ENCODE data around the gene SCGB1A1. TPM values are rescaled to one million over a fixed set of nuclear protein-coding genes. Genes with fewer than 3 reads are reported as not detected.

SCGB1A1 gene, protein sequence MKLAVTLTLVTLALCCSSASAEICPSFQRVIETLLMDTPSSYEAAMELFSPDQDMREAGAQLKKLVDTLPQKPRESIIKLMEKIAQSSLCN
- total RNA-seq, result not detected in 2 replicates

DNA sequence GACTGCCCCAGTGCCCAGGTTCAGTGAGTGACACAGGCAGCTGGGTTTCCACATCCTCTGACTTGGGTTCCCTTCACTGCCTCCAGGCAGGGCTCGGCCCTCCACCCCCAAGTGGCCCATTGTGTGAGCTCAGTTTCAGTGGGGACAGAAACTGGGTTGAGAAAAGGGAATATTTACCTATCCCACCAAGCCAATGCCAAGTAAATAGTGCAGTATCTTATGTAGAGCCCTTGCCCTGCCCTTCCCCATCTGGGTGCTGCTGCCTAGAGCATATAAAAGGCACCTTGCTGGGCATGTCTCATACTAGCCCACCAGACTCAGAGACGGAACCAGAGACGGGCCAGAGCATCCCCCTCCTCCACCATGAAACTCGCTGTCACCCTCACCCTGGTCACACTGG lies at the start of gene SCGB1A1:
SCGB1A1 (plus strand) TSS at position 301 of the 400 bp plus-strand sequence; CDS start at position 364, 63 bp downstream.

Other genes with a start within 250 kb of the SCGB1A1 start
- gene SCGB1D1, start 228.8 kb upstream of the SCGB1A1 start, total RNA-seq, result not detected in 2 replicates
- gene SCGB2A1, start 210.4 kb upstream of the SCGB1A1 start, total RNA-seq, result not detected in 2 replicates
- gene SCGB1D2, start 176.8 kb upstream of the SCGB1A1 start, total RNA-seq, result not detected in 2 replicates
- gene SCGB2A2, start 148.9 kb upstream of the SCGB1A1 start, total RNA-seq, result not detected in 2 replicates
- gene SCGB1D4, start 120.0 kb upstream of the SCGB1A1 start, total RNA-seq, result not detected in 2 replicates
- 1.8 TPM in 1 of 2 replicates, not detected in the other for gene ASRGL1, start 81.6 kb upstream of the SCGB1A1 start, total RNA-seq
- 242 and 261 TPM in 2 replicates for gene AHNAK, start 127.8 kb downstream of the SCGB1A1 start, total RNA-seq
- gene EEF1G, start 154.9 kb downstream of the SCGB1A1 start, total RNA-seq, result 2,450 and 2,872 TPM in 2 replicates
- 9.2 and 13.4 TPM in 2 replicates for gene TUT1, start 172.5 kb downstream of the SCGB1A1 start, total RNA-seq
- gene MTA2, start 182.8 kb downstream of the SCGB1A1 start, total RNA-seq, result 72.1 and 101 TPM in 2 replicates
- gene EML3, start 193.7 kb downstream of the SCGB1A1 start, total RNA-seq, result 25.9 and 34.3 TPM in 2 replicates
- gene ROM1, start 194.2 kb downstream of the SCGB1A1 start, total RNA-seq, result 2.7 and 11.6 TPM in 2 replicates
- 48.7 and 55.3 TPM in 2 replicates for gene B3GAT3, start 203.0 kb downstream of the SCGB1A1 start, total RNA-seq
- gene GANAB, start 227.6 kb downstream of the SCGB1A1 start, total RNA-seq, result 321 and 375 TPM in 2 replicates
- gene INTS5, start 234.3 kb downstream of the SCGB1A1 start, total RNA-seq, result 30.1 and 41.0 TPM in 2 replicates
- 71.6 and 87.2 TPM in 2 replicates for gene C11orf98, start 246.2 kb downstream of the SCGB1A1 start, total RNA-seq
- gene CSKMT, start 246.3 kb downstream of the SCGB1A1 start, total RNA-seq, result 6.1 and 10.1 TPM in 2 replicates

All from epithelial cell of alveolus of lung (primary cell).